Upper lobe of right lung (tissue), 1 donor: ENCODE results near the gene LTB. TPM values are rescaled to one million over a fixed set of nuclear protein-coding genes. Genes with fewer than 3 reads are reported as not detected.
A peak's percentile ranks its signal among the peaks of the same experiment; 100 is the strongest.

Experiments used
- ATAC-seq: fragments of 200-7000 bp; cut with Tn5 transposase; one replicate; pipeline ENCODE4 v1.9.1; 2020; ENCODE audit warnings: mild to moderate bottlenecking, moderate library complexity
- DNase-seq: peaks from one replicate; pipeline ENCODE4 v3.0.0-alpha.2; 2020
- H3K27ac ChIP-seq: fragments of 200-600 bp; one replicate; pipeline ENCODE4 v1.8.0; 2022
- H3K27me3 ChIP-seq: fragments of 200-600 bp; one replicate; pipeline ENCODE4 v1.8.0; 2022; ENCODE audit warnings: mild to moderate bottlenecking
- H3K36me3 ChIP-seq: fragments of 200-600 bp; one replicate; pipeline ENCODE4 v1.8.0; 2022
- H3K4me1 ChIP-seq: fragments of 200-600 bp; one replicate; pipeline ENCODE4 v1.8.0; 2022
- H3K4me3 ChIP-seq: fragments of 200-600 bp; one replicate; pipeline ENCODE4 v1.8.0; 2022; ENCODE audit warnings: mild to moderate bottlenecking
- H3K9me3 ChIP-seq: fragments of 200-600 bp; one replicate; pipeline ENCODE4 v1.8.0; 2022
- intact Hi-C: fragments of 100-400 bp; cut with DNase I; formaldehyde crosslinking; loops from one replicate; pipeline ENCODE4 v1.11.0; 2022
- total RNA-seq: library from RNA; stranded (reverse); fragmentation: NEBNext Ultra II Directional; extraction: Animal tissue kit (Norgen Biotek cat#: 25700); gene quantifications from one replicate; pipeline ENCODE4 v1.2.1, GENCODE V29; 2021
- TF ChIP-seq, protein P1 (sequence below): fragments of 200-600 bp; IDR thresholded peaks from one replicate; pipeline ENCODE4 v1.8.0; 2022; ENCODE audit warnings: antibody characterized with exemption
- donor health status: DM: no; HTN: yes; CAD: no; lungs with severe emphysema.

The LTB gene
- total RNA-seq, 1 donor from 2014 or later = 6.2 TPM

DNA sequence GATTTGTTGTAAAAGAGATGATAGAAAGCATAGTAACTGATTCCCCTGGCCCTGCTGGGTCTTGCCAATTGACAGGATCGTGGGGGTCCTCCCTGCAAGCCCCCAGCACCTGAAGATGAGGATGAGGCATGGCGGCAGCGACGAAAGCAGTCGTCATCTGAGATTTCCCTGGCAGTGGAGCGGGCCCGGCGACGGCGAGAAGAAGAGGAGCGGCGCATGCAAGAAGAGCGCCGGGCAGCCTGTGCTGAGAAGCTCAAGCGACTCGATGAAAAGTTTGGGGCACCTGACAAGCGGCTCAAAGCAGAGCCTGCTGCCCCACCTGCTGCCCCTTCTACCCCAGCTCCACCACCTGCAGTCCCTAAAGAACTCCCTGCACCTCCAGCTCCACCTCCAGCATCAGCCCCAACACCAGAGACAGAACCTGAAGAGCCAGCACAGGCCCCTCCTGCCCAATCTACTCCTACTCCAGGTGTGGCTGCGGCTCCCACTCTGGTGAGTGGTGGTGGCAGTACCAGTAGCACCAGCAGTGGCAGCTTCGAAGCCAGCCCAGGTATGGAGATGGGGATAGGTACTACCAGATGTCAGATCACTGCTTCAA is 45.6 kb upstream of the LTB start:
- ATAC-seq = no peak
- no peaks in the 10 kb centered on the region for H3K9me3 ChIP-seq
- H3K36me3 ChIP-seq = peaks cover 95% of the 10 kb centered on the region
- H3K27me3 ChIP-seq = no peaks in the 10 kb centered on the region
- no peak overlapping the region for H3K4me3 ChIP-seq
- intact Hi-C loops = no loop called here
- TF ChIP-seq, protein P1, sequence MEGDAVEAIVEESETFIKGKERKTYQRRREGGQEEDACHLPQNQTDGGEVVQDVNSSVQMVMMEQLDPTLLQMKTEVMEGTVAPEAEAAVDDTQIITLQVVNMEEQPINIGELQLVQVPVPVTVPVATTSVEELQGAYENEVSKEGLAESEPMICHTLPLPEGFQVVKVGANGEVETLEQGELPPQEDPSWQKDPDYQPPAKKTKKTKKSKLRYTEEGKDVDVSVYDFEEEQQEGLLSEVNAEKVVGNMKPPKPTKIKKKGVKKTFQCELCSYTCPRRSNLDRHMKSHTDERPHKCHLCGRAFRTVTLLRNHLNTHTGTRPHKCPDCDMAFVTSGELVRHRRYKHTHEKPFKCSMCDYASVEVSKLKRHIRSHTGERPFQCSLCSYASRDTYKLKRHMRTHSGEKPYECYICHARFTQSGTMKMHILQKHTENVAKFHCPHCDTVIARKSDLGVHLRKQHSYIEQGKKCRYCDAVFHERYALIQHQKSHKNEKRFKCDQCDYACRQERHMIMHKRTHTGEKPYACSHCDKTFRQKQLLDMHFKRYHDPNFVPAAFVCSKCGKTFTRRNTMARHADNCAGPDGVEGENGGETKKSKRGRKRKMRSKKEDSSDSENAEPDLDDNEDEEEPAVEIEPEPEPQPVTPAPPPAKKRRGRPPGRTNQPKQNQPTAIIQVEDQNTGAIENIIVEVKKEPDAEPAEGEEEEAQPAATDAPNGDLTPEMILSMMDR = no peak
- H3K4me1 ChIP-seq = peaks cover under 1% of the 10 kb centered on the region
- DNase-seq = no peak
- H3K27ac ChIP-seq = no peak overlapping the region

DNA sequence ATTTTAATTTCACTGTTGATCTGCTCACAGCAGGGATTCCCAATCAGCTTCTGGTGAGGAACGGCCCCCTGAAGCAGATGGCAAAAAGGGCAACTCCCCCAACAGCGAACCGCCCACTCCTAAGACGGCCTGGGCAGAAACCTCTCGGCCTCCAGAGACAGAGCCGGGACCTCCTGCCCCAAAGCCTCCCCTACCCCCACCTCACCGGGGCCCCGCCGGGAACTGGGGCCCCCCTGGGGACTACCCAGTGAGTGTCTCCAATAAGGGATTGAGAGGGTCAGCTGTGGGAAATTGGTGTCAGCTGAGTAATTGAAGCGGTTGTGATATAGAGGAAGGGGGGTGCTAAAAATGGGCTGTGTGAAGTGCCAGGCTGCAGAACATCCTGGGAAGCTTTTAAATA is 44.7 kb upstream of the LTB start:
- Histone ChIP-seq H3K27ac (no peak overlapping the region), H3K4me1 (peaks cover 9% of the 10 kb centered on the region), H3K9me3 (no peaks in the 10 kb centered on the region), H3K27me3 (no peaks in the 10 kb centered on the region), H3K4me3 (no peak overlapping the region), H3K36me3 (peaks cover 87% of the 10 kb centered on the region)
- ATAC-seq (no peak), DNase-seq (no peak)
- TF ChIP-seq, protein P1 = no peak
- intact Hi-C loops = no loop called here

DNA sequence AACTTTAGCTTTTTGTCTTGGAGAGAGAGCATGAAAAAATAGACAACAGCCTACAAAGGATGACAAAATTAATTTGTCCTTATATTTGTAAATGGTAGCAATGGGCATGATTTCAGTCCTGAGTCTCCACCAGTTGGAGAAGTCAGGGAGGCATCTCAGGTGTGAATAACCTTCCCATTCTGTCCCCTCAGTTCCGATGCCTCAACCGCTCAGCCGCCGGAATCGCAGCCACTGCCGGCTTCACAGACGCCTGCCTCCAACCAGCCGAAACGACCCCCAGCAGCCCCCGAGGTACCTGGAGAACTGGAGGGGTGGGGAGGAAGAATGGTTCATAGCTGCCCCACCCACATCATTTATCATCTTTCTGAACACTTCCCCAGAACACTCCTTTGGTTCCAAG is 41.8 kb upstream of the LTB start:
- TF ChIP-seq, protein P1 = no peak
- no peak for ATAC-seq
- H3K36me3 ChIP-seq = peaks cover 59% of the 10 kb centered on the region

DNA sequence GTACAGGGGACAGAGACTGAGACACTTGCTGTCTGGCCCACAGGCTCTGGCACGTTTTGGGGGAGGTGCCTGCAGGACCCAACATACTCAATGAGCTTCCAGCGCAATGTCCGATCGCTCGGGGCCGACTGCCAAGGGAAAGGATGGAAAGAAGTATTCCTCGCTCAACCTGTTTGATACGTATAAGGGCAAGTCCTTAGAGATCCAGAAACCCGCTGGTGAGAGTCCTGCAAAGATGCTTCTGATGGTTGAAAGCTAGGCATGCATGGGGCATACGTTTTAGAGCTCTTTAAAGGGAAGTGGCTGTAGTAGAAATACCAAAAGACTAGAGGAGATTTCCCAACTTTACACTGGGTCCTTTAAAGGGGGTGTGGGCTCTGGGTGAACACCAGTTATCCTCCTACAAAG is 40.5 kb upstream of the LTB start:
- intact Hi-C loops = no loop called here
- TF ChIP-seq, protein P1 = no peak
- Histone ChIP-seq H3K27ac (no peak overlapping the region), H3K4me3 (no peak overlapping the region), H3K36me3 (peaks cover 45% of the 10 kb centered on the region), H3K9me3 (no peaks in the 10 kb centered on the region), H3K27me3 (no peaks in the 10 kb centered on the region), H3K4me1 (peaks cover 21% of the 10 kb centered on the region)
- peak; percentile 73 for DNase-seq
- no peak for ATAC-seq

More for the DNA sequence above, 41.8 kb upstream of the LTB start:
- Histone ChIP-seq H3K9me3 (no peaks in the 10 kb centered on the region), H3K27ac (no peak overlapping the region), H3K4me1 (peaks cover 21% of the 10 kb centered on the region), H3K4me3 (no peak overlapping the region), H3K27me3 (no peaks in the 10 kb centered on the region)
- DNase-seq = no peak
- intact Hi-C loops = no loop called here

DNA sequence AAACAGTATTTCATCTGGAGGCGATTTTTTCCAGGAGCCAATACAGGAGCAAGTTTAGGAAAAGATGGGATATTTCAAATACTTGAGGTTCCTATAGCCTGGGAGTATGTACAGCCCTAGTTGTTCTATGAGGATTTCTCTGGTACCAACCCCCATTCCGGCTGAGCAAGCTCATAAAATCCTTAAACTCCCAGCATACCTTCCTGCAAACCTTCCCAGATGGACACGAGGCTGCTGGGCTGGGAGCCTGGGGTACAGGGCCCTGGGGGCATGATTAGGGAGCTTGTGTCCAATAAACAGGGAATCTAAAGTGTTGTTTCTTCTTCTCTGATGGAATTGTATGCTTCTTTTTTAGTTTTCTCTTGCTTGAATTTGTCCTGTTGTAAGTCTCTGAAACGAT is 39.8 kb upstream of the LTB start:
- Histone ChIP-seq H3K36me3 (peaks cover 38% of the 10 kb centered on the region), H3K27ac (peak overlapping the region; percentile 97), H3K9me3 (no peaks in the 10 kb centered on the region), H3K27me3 (no peaks in the 10 kb centered on the region), H3K4me3 (peak overlapping the region; percentile 76), H3K4me1 (peaks cover 21% of the 10 kb centered on the region)
- DNase-seq = no peak
- intact Hi-C loops = no loop called here
- TF ChIP-seq, protein P1 = no peak
- ATAC-seq = no peak
